CD4-positive, alpha-beta T cell treated with Interleukin-1 beta for 1 hour (primary cell): ENCODE results near the gene AVEN.

Experiments
- DNase-seq, 2 donors: peaks; one replicate each; pipeline ENCODE4 v3.0.0-alpha.2; 2020 to 2022

AVEN gene

GRCh38 chr15:33910741-33911140, 128.3 kb downstream of the AVEN start:
- no peak for DNase-seq

- no peak for DNase-seq
These were observed 130.6 kb downstream of the AVEN start for GRCh38 chr15:33908406-33908805.

GRCh38 chr15:33907326-33907725, 131.7 kb downstream of the AVEN start:
- DNase-seq = no peak

- no peak for DNase-seq
These were observed 135.3 kb downstream of the AVEN start for GRCh38 chr15:33903661-33904060.

GRCh38 chr15:33902043-33902442, 137.0 kb downstream of the AVEN start:
- no peak for DNase-seq

- no peak for DNase-seq
These were observed 144.8 kb downstream of the AVEN start for GRCh38 chr15:33894193-33894592.

GRCh38 chr15:33888176-33888575, 150.8 kb downstream of the AVEN start:
- no peak for DNase-seq

GRCh38 chr15:33882921-33883320, 156.1 kb downstream of the AVEN start:
- DNase-seq = no peak

GRCh38 chr15:33874156-33874555, 164.8 kb downstream of the AVEN start:
- no peak for DNase-seq

- no peak for DNase-seq
These were observed 166.4 kb downstream of the AVEN start for GRCh38 chr15:33872416-33873106.

GRCh38 chr15:33871980-33872379, 167.0 kb downstream of the AVEN start:
- no peak for DNase-seq

- DNase-seq = no peak
These were observed 172.8 kb downstream of the AVEN start for GRCh38 chr15:33866101-33866737.

- DNase-seq = no peak
These were observed 173.6 kb downstream of the AVEN start for GRCh38 chr15:33865416-33865815.

GRCh38 chr15:33864360-33865075, 174.5 kb downstream of the AVEN start:
- DNase-seq = no peak

- DNase-seq = no peak
These were observed 178.2 kb downstream of the AVEN start for GRCh38 chr15:33860754-33861153.

GRCh38 chr15:33859992-33860545, 178.9 kb downstream of the AVEN start:
- no peak for DNase-seq

GRCh38 chr15:33858836-33859235, 180.2 kb downstream of the AVEN start:
- DNase-seq = no peak

GRCh38 chr15:33857726-33858125, 181.3 kb downstream of the AVEN start:
- DNase-seq = no peak

GRCh38 chr15:33852570-33852969, 186.4 kb downstream of the AVEN start:
- DNase-seq = no peak

- DNase-seq = no peak
These were observed 186.9 kb downstream of the AVEN start for GRCh38 chr15:33852094-33852493.

- no peak for DNase-seq
These were observed 187.9 kb downstream of the AVEN start for GRCh38 chr15:33851079-33851478.

GRCh38 chr15:33848011-33848410, 191.0 kb downstream of the AVEN start:
- no peak for DNase-seq

GRCh38 chr15:33846862-33847261, 192.1 kb downstream of the AVEN start:
- DNase-seq = no peak

GRCh38 chr15:33846142-33846541, 192.9 kb downstream of the AVEN start:
- no peak for DNase-seq
